Karpas-422 (cell line): Measurements from ENCODE around the gene SLX4. TPM values are rescaled to one million over a fixed set of nuclear protein-coding genes. Genes with fewer than 3 reads are reported as not detected.
"Not testable (repeated sequence)": the region's sequence is repeated elsewhere in the genome, so short reads cannot be mapped to it uniquely, and the experiment has no call there.

ENCODE experiments used
- DNase-seq: peaks from one replicate; pipeline ENCODE4 v3.0.0-alpha.2; 2015
- H2AFZ ChIP-seq: fragments of 200-600 bp; sonication (generic); 2 replicates; pipeline ENCODE4 v1.6.1; 2014; ENCODE audit warnings: antibody characterized with exemption, low read length, mixed read lengths
- H3K27ac ChIP-seq: fragments of 200-600 bp; sonication (generic); 2 replicates; pipeline ENCODE4 v1.5.1; 2014; ENCODE audit warnings: mild to moderate bottlenecking, low read length, moderate library complexity
- H3K27me3 ChIP-seq: fragments of 200-600 bp; sonication (generic); 2 replicates; pipeline ENCODE4 v1.6.1; 2014; ENCODE audit warnings: low read length, mixed read lengths
- H3K36me3 ChIP-seq: fragments of 200-600 bp; sonication (generic); 2 replicates; pipeline ENCODE4 v1.6.1; 2014; ENCODE audit warnings: low read length, mixed read lengths; ENCODE audit not compliant: insufficient read depth
- H3K4me1 ChIP-seq: fragments of 200-600 bp; sonication (generic); 2 replicates; pipeline ENCODE4 v1.6.1; 2014; ENCODE audit warnings: mild to moderate bottlenecking, low read length, mixed read lengths
- H3K4me2 ChIP-seq: fragments of 200-600 bp; sonication (generic); 2 replicates; pipeline ENCODE4 v1.6.1; 2014; ENCODE audit warnings: low read length, low read depth, mild to moderate bottlenecking; ENCODE audit not compliant: poor library complexity, severe bottlenecking
- H3K4me3 ChIP-seq: fragments of 200-600 bp; sonication (generic); 2 replicates; pipeline ENCODE4 v1.5.1; 2014; ENCODE audit warnings: mild to moderate bottlenecking, antibody characterized with exemption, low read length, mixed read lengths
- H3K79me2 ChIP-seq: fragments of 200-600 bp; sonication (generic); 2 replicates; pipeline ENCODE4 v1.6.1; 2014; ENCODE audit warnings: mild to moderate bottlenecking, low read length, mixed read lengths
- H3K9ac ChIP-seq: fragments of 200-600 bp; sonication (generic); 2 replicates; pipeline ENCODE4 v1.6.0; 2014; ENCODE audit warnings: low read length
- H3K9me2 ChIP-seq: fragments of 200-600 bp; sonication (generic), shearing (Covaris generic); replicated peaks from 2 replicates; pipeline ENCODE4 v1.6.0; 2014; ENCODE audit warnings: mild to moderate bottlenecking, low read length, moderate library complexity; ENCODE audit not compliant: insufficient read depth
- H3K9me3 ChIP-seq: fragments of 300-700, 200-600 bp; sonication (generic); 2 replicates; pipeline ENCODE4 v1.6.1; 2014; ENCODE audit warnings: low read length, mixed read lengths
- H4K20me1 ChIP-seq: fragments of 200-600 bp; sonication (generic); 2 replicates; pipeline ENCODE4 v1.6.1; 2014; ENCODE audit warnings: mild to moderate bottlenecking, antibody characterized with exemption, low read length, low read depth; ENCODE audit not compliant: insufficient read depth
- total RNA-seq: library from RNA; depleted of rRNA; stranded (reverse); fragments of >200 nt; shearing (Covaris generic); gene quantifications from 2 replicates; pipeline ENCODE4 v1.2.3, GENCODE V29; 2014; ENCODE audit warnings: low replicate concordance

Gene SLX4
- total RNA-seq, 1 experiment from 2014 or later, result 9.1 TPM

DNA sequence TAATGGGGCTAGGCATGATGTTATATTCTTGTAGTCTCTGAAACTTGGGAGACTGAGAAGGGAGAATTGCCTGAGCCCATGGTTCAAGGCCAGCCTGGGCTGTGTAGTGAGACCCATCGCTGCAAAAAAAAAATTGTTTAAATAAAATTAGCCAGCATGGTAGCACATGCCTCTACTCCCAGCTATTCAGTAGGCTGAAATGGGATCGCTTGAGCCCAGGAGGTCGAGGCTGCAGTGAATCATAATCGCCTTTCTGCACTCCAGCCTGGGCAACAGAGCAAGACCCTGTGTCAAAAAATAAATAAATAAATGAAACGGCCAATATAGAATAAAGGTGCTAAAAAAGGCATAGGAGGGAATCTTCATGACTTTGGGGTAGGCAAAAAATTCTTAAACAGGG lies 13.9 kb upstream of the SLX4 start:
- peaks cover 52% of the 10 kb centered on the region for H3K79me2 ChIP-seq
- no peaks in the 10 kb centered on the region for H3K9me2 ChIP-seq
- H3K27ac ChIP-seq, result peak overlapping the region; percentile 96
- no peak for DNase-seq
- no peaks in the 10 kb centered on the region for H3K36me3 ChIP-seq
- no peak overlapping the region for H2AFZ ChIP-seq
- no peaks in the 10 kb centered on the region for H4K20me1 ChIP-seq
- H3K9me3 ChIP-seq, result no peaks in the 10 kb centered on the region
- no peak overlapping the region for H3K4me2 ChIP-seq
- peaks cover 69% of the 10 kb centered on the region for H3K4me1 ChIP-seq
- no peak overlapping the region for H3K4me3 ChIP-seq
- no peaks in the 10 kb centered on the region for H3K27me3 ChIP-seq
- H3K9ac ChIP-seq, result no peak overlapping the region

GRCh38 chr16:3623642-3624041 lies 12.2 kb upstream of the SLX4 start:
- H3K4me1 ChIP-seq, result peaks cover 72% of the 10 kb centered on the region
- no peaks in the 10 kb centered on the region for H3K9me3 ChIP-seq
- H2AFZ ChIP-seq, result peak overlapping the region; percentile 76; the same call in 1 of the 2 replicates
- H3K27ac ChIP-seq, result peak overlapping the region; percentile 96
- peak overlapping the region; percentile 63 for H3K4me3 ChIP-seq
- H3K27me3 ChIP-seq, result no peaks in the 10 kb centered on the region
- peak; percentile 69 for DNase-seq
- no peaks in the 10 kb centered on the region for H4K20me1 ChIP-seq
- H3K79me2 ChIP-seq, result peaks cover 55% of the 10 kb centered on the region
- H3K4me2 ChIP-seq, result peak overlapping the region; percentile 94
- no peaks in the 10 kb centered on the region for H3K9me2 ChIP-seq
- peak overlapping the region; percentile 66 for H3K9ac ChIP-seq
- H3K36me3 ChIP-seq, result no peaks in the 10 kb centered on the region

DNA sequence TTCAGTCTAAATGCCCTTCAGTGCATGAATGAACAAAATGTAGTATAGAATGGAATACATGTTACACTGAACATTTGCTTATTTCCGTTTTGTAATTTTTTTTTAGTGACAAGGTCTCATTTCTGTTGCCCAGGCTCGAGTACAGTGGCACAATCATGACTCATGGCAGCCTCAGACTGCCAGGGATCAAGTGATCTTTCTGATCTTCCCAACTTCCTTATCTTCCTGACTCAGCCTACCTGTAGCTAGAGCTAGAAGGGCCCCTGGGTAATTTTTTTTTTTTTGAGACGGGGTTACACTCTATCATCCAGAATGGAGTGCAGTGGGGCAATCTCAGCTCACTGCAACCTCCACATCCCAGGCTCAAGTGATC lies 7.3 kb upstream of the SLX4 start:
- Histone ChIP-seq H3K36me3 (peaks cover 17% of the 10 kb centered on the region), H3K4me2 (no peak overlapping the region), H3K4me3 (no peak overlapping the region), H3K9ac (no peak overlapping the region), H4K20me1 (no peaks in the 10 kb centered on the region), H2AFZ (no peak overlapping the region), H3K79me2 (peaks cover 86% of the 10 kb centered on the region), H3K4me1 (peaks cover 56% of the 10 kb centered on the region), H3K27me3 (no peaks in the 10 kb centered on the region), H3K9me3 (no peaks in the 10 kb centered on the region), H3K9me2 (no peaks in the 10 kb centered on the region), H3K27ac (peak overlapping the region; percentile 29; the same call in 1 of the 2 replicates)
- no peak for DNase-seq

GRCh38 chr16:3612510-3613466 lies 1.4 kb upstream of the SLX4 start:
- Histone ChIP-seq H3K27ac (peak overlapping the region; percentile 91), H3K79me2 (peaks cover 82% of the 10 kb centered on the region), H3K9ac (peak overlapping the region; percentile 96)

GRCh38 chr16:3610698-3611145 lies 684 bp downstream of the SLX4 start:
- Histone ChIP-seq H2AFZ (no peak overlapping the region), H4K20me1 (no peaks in the 10 kb centered on the region), H3K9ac (peak overlapping the region; percentile 93), H3K4me1 (peaks cover 60% of the 10 kb centered on the region), H3K9me2 (no peaks in the 10 kb centered on the region), H3K9me3 (no peaks in the 10 kb centered on the region), H3K27ac (peak overlapping the region; percentile 77), H3K4me2 (peak overlapping the region; percentile 79), H3K27me3 (no peaks in the 10 kb centered on the region), H3K36me3 (peaks cover 22% of the 10 kb centered on the region), H3K79me2 (peaks cover 74% of the 10 kb centered on the region), H3K4me3 (peak overlapping the region; percentile 97)
- DNase-seq, result peak; percentile 64

More at GRCh38 chr16:3612510-3613466, 1.4 kb upstream of the SLX4 start:
- H3K36me3 ChIP-seq, result peaks cover 21% of the 10 kb centered on the region
- H4K20me1 ChIP-seq, result no peaks in the 10 kb centered on the region
- peaks cover 55% of the 10 kb centered on the region for H3K4me1 ChIP-seq
- no peaks in the 10 kb centered on the region for H3K27me3 ChIP-seq
- no peaks in the 10 kb centered on the region for H3K9me2 ChIP-seq
- no peak overlapping the region for H2AFZ ChIP-seq
- peak overlapping the region; percentile 97 for H3K4me3 ChIP-seq
- H3K4me2 ChIP-seq, result peak overlapping the region; percentile 94
- peak; percentile 82 for DNase-seq
- no peaks in the 10 kb centered on the region for H3K9me3 ChIP-seq

- peaks cover 16% of the 10 kb centered on the region for H3K36me3 ChIP-seq
- H3K27me3 ChIP-seq, result no peaks in the 10 kb centered on the region
- H4K20me1 ChIP-seq, result no peaks in the 10 kb centered on the region
- no peak overlapping the region for H2AFZ ChIP-seq
- H3K9me3 ChIP-seq, result no peaks in the 10 kb centered on the region
- H3K27ac ChIP-seq, result peak overlapping the region; percentile 77
- peaks cover 56% of the 10 kb centered on the region for H3K4me1 ChIP-seq
- peak overlapping the region; percentile 93 for H3K9ac ChIP-seq
- peak overlapping the region; percentile 97 for H3K4me3 ChIP-seq
- H3K4me2 ChIP-seq, result peak overlapping the region; percentile 79
- no peaks in the 10 kb centered on the region for H3K9me2 ChIP-seq
- peak; percentile 66 for DNase-seq
- peaks cover 68% of the 10 kb centered on the region for H3K79me2 ChIP-seq
Observed at GRCh38 chr16:3609895-3610697, 1.3 kb downstream of the SLX4 start.

DNA sequence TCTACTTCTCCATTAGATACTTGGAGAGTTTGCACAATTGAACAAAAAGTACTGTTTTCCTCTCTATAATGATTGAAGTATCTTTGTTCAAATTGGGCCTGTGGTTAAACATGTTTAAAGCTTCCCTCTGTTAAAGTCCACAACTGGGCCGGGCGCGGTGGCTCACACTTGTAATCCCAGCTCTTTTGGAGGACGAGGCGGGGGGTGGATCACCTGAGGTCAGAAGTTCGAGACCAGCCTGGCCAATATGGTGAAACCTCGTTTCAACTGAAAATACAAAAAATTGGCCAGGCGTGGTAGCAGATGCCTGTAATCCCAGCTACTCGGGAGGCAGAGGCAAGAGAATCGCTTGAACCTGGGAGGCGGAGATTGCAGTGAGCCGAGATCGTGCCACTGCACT lies 2.4 kb downstream of the SLX4 start:
- peaks cover 50% of the 10 kb centered on the region for H3K4me1 ChIP-seq
- not testable (repeated sequence) for H3K9ac ChIP-seq, DNase-seq, H2AFZ ChIP-seq, H3K9me2 ChIP-seq, H3K9me3 ChIP-seq, H4K20me1 ChIP-seq, H3K4me2 ChIP-seq, H3K27me3 ChIP-seq, H3K4me3 ChIP-seq
- peak overlapping the region; percentile 84; the same call in 1 of the 2 replicates for H3K27ac ChIP-seq
- peaks cover 56% of the 10 kb centered on the region for H3K79me2 ChIP-seq
- peaks cover 11% of the 10 kb centered on the region; the same call in 1 of the 2 replicates for H3K36me3 ChIP-seq

DNA sequence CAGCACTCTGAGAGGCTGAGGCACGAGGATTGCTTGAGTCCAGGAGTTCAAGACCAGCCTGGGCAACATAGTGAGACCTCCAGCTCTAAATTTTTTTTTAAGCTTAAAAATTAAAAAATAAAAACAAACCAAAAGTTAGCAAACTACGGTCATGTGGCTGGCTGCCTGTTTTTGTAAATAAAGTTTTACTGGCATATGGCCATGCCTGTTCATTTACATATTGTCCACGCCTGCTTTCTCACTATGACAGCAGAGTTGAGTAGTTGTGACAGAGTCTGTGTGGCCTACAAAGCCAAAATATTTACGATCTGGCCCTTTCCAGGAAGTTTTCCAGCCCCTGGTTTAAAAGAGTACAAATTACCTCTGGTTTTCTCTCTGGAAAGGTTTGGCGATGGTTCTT lies 3.3 kb downstream of the SLX4 start:
- Histone ChIP-seq H3K4me2 (peak overlapping the region; percentile 34), H4K20me1 (no peaks in the 10 kb centered on the region), H3K27me3 (no peaks in the 10 kb centered on the region), H2AFZ (no peak overlapping the region), H3K79me2 (peaks cover 48% of the 10 kb centered on the region), H3K9me2 (no peaks in the 10 kb centered on the region), H3K9me3 (no peaks in the 10 kb centered on the region), H3K36me3 (peaks cover 11% of the 10 kb centered on the region; the same call in 1 of the 2 replicates), H3K4me1 (peaks cover 44% of the 10 kb centered on the region), H3K9ac (peak overlapping the region; percentile 34; the same call in 1 of the 2 replicates), H3K27ac (peak overlapping the region; percentile 84), H3K4me3 (peak overlapping the region; percentile 21; the same call in 1 of the 2 replicates)
- no peak for DNase-seq
